OCI-LY7 (cell line): Measurements from ENCODE around the gene DNAI1. TPM values are rescaled to one million over a fixed set of nuclear protein-coding genes. Genes with fewer than 3 reads are reported as not detected.
"Not testable (repeated sequence)": the region's sequence is repeated elsewhere in the genome, so short reads cannot be mapped to it uniquely, and the experiment has no call there.

Experiments used
- BruUV-seq: library from RNA; stranded (reverse); fragments of 400-500 nt; replicated peaks from 2 replicates; lab custom pipeline; 2021; lab: Mats Ljungman, UMichigan
- CTCF ChIA-PET: fragments of 300-600 bp; sonication (Branson Sonifier 250); formaldehyde crosslinking; loops from one replicate; lab custom pipeline; 2022; ENCODE audit warnings: antibody characterized with exemption; ENCODE audit not compliant: unreplicated experiment; lab: Charles Lee
- POLR2A ChIA-PET: fragments of 300-600 bp; sonication (Branson Sonifier 250); formaldehyde crosslinking; loops from one replicate; lab custom pipeline; 2022; ENCODE audit warnings: antibody characterized with exemption; lab: Charles Lee
- DNase-seq: peaks from one replicate; pipeline ENCODE4 v3.0.0-alpha.2; 2015; ENCODE audit warnings: low spot score
- H2AFZ ChIP-seq: fragments of 200-600 bp; sonication (generic), shearing (Covaris generic); 2 replicates; pipeline ENCODE4 v1.6.1; 2014; ENCODE audit warnings: mild to moderate bottlenecking, antibody characterized with exemption, low read length, moderate library complexity
- H3K27ac ChIP-seq: fragments of 200-600 bp; sonication (generic); 2 replicates; pipeline ENCODE4 v1.5.1; 2014; ENCODE audit warnings: mixed run types, low read depth, mild to moderate bottlenecking, moderate library complexity, low read length, inconsistent platforms; ENCODE audit not compliant: poor library complexity, severe bottlenecking
- H3K36me3 ChIP-seq: fragments of 200-600 bp; sonication (generic); 2 replicates; pipeline ENCODE4 v1.6.1; 2014; ENCODE audit warnings: mild to moderate bottlenecking, antibody characterized with exemption, low read length, moderate library complexity, mixed read lengths; ENCODE audit not compliant: insufficient read depth
- H3K4me1 ChIP-seq: fragments of 200-600 bp; sonication (generic); 2 replicates; pipeline ENCODE4 v1.5.1; 2014; ENCODE audit warnings: mild to moderate bottlenecking, low read length; ENCODE audit not compliant: insufficient read depth, poor library complexity, severe bottlenecking
- H3K4me2 ChIP-seq: fragments of 200-600 bp; sonication (generic); 2 replicates; pipeline ENCODE4 v1.6.1; 2014; ENCODE audit warnings: mild to moderate bottlenecking, low read length
- H3K4me3 ChIP-seq: fragments of 200-600 bp; sonication (generic); 2 replicates; pipeline ENCODE4 v1.5.1; 2014; ENCODE audit warnings: mild to moderate bottlenecking, low read depth, low read length; ENCODE audit not compliant: poor library complexity, severe bottlenecking
- H3K79me2 ChIP-seq: fragments of 200-600 bp; sonication (generic); 2 replicates; pipeline ENCODE4 v1.6.1; 2016; ENCODE audit warnings: low read depth, mild to moderate bottlenecking, low read length, moderate library complexity, mixed read lengths; ENCODE audit not compliant: insufficient read depth
- H3K9me2 ChIP-seq: fragments of 200-600 bp; sonication (generic); 2 replicates; pipeline ENCODE4 v1.6.1; 2016; ENCODE audit warnings: mild to moderate bottlenecking, low read length, mixed read lengths; ENCODE audit not compliant: insufficient read depth
- H3K9me3 ChIP-seq: fragments of 200-600 bp; sonication (generic); 2 replicates; pipeline ENCODE4 v1.6.1; 2014; ENCODE audit warnings: mild to moderate bottlenecking, mixed run types, low read length, mixed read lengths
- H4K20me1 ChIP-seq: fragments of 200-600 bp; sonication (generic); 2 replicates; pipeline ENCODE4 v1.6.1; 2014; ENCODE audit warnings: mild to moderate bottlenecking, antibody characterized with exemption, low read length, moderate library complexity, mixed read lengths; ENCODE audit not compliant: insufficient read depth
- EZH2phosphoT487 ChIP-seq: fragments of 200-600 bp; sonication (generic); IDR thresholded peaks from 2 replicates; pipeline ENCODE4 v1.6.1; 2018; ENCODE audit warnings: low read depth, borderline replicate concordance, mild to moderate bottlenecking, mixed run types, antibody characterized with exemption, low read length, moderate library complexity, mixed read lengths
- intact Hi-C: fragments of 100-400 bp; cut with micrococcal nuclease; formaldehyde crosslinking; loops from one replicate; pipeline ENCODE4 v1.10.0; 2022; ENCODE audit not compliant: unreplicated experiment
- total RNA-seq, 2 experiments: library from RNA; depleted of rRNA in 1 of 2; stranded (reverse); fragments of >200 nt in 1 of 2; shearing (Covaris generic) in 1 of 2; gene quantifications; 2 replicates each; pipeline ENCODE4 v1.2.3, GENCODE V29; 2014 to 2022
- TF ChIP-seq, protein P1 (sequence below): fragments of 200-600 bp; sonication (generic); conservative IDR thresholded peaks from 2 replicates; pipeline ENCODE4 v1.5.1; 2014; ENCODE audit warnings: mild to moderate bottlenecking, antibody characterized with exemption, low read length, moderate library complexity, mixed read lengths

The DNAI1 gene
- total RNA-seq, 2 experiments from 2014 or later: 0.57 to 0.97 TPM

GRCh38 chr9:34482746-34483145, 24.1 kb downstream of the DNAI1 start:
- H3K9me3 ChIP-seq, H3K27ac ChIP-seq, POLR2A ChIA-PET, H3K4me1 ChIP-seq, H3K9me2 ChIP-seq, H3K4me2 ChIP-seq, H3K79me2 ChIP-seq, H4K20me1 ChIP-seq, H2AFZ ChIP-seq, intact Hi-C loops, H3K36me3 ChIP-seq, DNase-seq, H3K4me3 ChIP-seq, CTCF ChIA-PET, BruUV-seq: not testable (repeated sequence)

DNA sequence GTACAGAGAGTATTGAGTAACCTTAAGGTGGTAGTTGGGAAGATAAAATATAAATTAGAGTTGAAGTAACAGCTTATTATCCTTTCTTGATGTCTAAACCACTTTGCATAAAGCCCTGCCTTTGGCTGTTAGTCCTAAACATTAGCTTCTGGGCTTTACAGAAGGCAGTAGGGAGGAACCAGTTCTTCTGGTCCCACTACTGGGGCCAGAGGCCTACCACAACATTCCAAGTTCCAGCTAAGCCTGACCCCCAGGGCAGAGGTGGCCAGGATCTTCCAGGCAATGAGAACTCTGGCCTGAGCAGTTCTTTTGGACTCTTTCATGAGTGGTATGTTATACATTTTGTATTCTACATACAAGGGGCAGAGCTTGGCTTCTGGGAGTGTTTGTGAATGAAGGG, 26.1 kb downstream of the DNAI1 start:
- no peak overlapping the region for H3K4me2 ChIP-seq
- H3K79me2 ChIP-seq: no peaks in the 10 kb centered on the region
- H4K20me1 ChIP-seq: no peaks in the 10 kb centered on the region
- H3K9me3 ChIP-seq: no peaks in the 10 kb centered on the region
- H3K4me1 ChIP-seq: no peaks in the 10 kb centered on the region
- CTCF ChIA-PET: no interaction called here
- H2AFZ ChIP-seq: no peak overlapping the region
- no peak overlapping the region for H3K4me3 ChIP-seq
- intact Hi-C loops: no loop called here
- BruUV-seq: no TSS peak
- POLR2A ChIA-PET: no interaction called here
- no peaks in the 10 kb centered on the region for H3K36me3 ChIP-seq
- TF ChIP-seq, protein P1, sequence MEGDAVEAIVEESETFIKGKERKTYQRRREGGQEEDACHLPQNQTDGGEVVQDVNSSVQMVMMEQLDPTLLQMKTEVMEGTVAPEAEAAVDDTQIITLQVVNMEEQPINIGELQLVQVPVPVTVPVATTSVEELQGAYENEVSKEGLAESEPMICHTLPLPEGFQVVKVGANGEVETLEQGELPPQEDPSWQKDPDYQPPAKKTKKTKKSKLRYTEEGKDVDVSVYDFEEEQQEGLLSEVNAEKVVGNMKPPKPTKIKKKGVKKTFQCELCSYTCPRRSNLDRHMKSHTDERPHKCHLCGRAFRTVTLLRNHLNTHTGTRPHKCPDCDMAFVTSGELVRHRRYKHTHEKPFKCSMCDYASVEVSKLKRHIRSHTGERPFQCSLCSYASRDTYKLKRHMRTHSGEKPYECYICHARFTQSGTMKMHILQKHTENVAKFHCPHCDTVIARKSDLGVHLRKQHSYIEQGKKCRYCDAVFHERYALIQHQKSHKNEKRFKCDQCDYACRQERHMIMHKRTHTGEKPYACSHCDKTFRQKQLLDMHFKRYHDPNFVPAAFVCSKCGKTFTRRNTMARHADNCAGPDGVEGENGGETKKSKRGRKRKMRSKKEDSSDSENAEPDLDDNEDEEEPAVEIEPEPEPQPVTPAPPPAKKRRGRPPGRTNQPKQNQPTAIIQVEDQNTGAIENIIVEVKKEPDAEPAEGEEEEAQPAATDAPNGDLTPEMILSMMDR: no peak
- no peak for TF ChIP-seq EZH2phosphoT487
- DNase-seq: no peak
- no peaks in the 10 kb centered on the region for H3K9me2 ChIP-seq
- no peak overlapping the region for H3K27ac ChIP-seq

DNA sequence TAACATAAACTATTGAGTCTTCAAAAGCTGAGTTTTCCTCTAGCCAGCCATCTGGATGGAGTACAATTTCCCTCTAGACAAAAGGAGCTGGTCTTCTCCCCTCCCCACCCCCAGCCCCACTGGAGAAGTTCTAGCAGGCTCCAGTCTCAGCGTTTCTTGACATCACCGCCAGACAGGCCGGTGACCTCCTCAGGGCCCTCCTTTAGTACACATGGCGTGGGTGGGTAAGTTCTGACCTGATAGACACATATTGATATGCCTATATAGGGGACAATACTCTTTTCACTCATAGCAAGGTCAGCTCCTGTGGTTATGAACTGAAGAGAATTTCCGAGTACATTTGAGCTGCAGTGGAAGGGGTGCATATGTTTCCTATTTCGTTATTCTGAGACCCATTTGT, 27.2 kb downstream of the DNAI1 start:
- intact Hi-C loops: no loop called here
- Histone ChIP-seq H2AFZ (no peak overlapping the region), H3K9me2 (no peaks in the 10 kb centered on the region), H3K27ac (no peak overlapping the region), H3K4me1 (no peaks in the 10 kb centered on the region), H3K9me3 (no peaks in the 10 kb centered on the region), H3K36me3 (no peaks in the 10 kb centered on the region), H3K79me2 (no peaks in the 10 kb centered on the region), H3K4me3 (no peak overlapping the region), H3K4me2 (no peak overlapping the region), H4K20me1 (no peaks in the 10 kb centered on the region)
- no TSS peak for BruUV-seq
- CTCF ChIA-PET: no interaction called here
- POLR2A ChIA-PET: no interaction called here
- TF ChIP-seq EZH2phosphoT487: no peak
- TF ChIP-seq, protein P1: no peak
- no peak for DNase-seq
